HG02970 (cell line): ENCODE results near the gene RHPN2.
"Not testable (repeated sequence)": the region's sequence is repeated elsewhere in the genome, so short reads cannot be mapped to it uniquely, and the experiment has no call there.

Source experiments
- ATAC-seq: cut with Tn5 transposase; IDR thresholded peaks from one replicate; pipeline ENCODE4 v1.9.1; 2021; ENCODE audit warnings: mild to moderate bottlenecking, moderate library complexity, moderate number of reproducible peaks; ENCODE audit not compliant: unreplicated experiment, low FRiP score

RHPN2 gene

DNA sequence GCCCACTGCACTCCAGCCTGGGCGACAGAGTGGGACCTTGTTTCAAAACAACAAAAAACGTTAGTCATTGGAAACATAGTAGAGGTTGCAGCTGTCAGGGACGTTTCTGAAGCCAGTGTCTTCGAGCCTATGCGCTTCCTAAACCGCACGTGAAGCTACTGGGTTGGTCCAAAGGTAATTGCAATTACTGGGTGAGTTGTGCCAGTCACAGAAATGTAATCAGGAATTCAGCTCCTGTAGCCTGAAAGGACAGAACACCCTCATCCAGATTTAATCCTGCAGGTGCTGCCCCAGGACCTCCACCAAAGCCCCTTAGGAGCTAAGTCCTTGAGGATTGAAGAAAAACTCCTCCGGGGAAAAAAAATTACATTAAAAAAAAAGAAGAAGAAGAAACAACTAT is 2.4 kb upstream of the RHPN2 start:
- no peak for ATAC-seq

DNA sequence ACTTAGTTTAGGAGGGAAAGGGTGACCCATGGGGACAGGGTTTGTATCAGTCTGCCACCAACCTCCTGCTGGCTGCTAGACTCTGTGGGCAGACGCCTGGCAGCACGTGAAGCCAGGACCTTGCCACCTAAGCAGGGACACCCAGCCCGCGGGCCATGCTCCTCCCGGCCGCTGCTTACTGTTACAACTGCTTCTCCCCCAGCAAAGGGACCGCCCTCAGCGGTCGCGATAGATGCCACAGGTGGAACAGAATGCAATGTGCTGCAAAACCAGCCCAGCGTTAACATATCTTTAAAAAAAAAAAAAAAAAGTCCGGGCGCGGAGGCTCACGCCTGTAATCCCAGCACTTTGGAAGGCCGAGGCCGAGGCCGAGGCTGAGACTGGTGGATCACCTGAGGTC is 1.9 kb upstream of the RHPN2 start:
- ATAC-seq, result no peak

DNA sequence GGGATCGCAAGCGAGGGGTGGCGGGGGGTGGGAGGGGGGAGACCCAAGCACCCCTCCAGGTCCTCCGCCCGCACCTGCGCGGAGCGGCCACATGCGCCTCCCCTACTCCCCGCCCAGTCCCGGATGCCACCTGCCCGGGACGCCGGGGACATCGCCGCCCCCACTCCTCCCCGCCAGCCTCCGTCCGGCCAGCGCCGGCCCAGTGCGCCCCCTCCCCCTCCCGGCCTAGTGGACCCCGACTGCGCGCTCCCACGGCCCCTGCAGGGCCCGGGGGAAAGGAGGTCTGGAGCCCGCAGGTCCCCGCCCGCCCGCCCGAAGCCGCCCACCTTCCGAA is 263 bp downstream of the RHPN2 start:
- peak; percentile 32 for ATAC-seq

DNA sequence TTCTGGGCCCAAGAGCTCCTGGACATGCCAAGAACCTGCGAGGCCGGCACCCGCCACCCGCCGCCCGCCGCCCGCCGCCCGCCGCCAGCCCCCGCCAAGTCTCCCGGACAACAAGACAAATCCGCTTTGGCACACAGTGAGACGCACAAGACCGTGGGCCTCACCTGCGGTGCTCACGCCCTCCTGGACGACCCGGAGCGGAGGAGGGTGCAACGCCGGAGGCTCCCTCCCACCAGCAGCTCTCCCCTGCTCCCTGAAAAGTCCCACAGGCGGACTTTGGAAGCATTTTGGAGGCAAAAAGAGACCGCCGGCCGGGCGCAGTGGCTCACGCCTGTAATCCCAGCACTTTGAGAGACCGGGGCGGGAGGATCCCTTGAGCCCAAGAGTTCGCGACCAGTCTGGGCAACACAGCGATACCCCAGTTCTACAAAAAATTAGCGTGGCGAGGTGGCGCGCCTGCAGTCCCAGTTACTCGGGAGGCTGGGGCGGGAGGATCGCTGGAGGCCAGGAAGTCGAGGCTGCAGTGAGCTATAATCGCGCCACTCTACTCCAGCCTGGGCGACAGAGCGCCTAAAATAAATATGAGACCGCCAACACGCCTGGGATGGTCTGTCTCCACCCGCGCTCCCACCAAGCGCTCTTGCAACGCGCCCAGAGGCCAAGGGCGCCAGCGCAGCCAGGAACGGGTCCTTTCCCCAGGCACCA is 783 bp downstream of the RHPN2 start:
- ATAC-seq, result no peak

DNA sequence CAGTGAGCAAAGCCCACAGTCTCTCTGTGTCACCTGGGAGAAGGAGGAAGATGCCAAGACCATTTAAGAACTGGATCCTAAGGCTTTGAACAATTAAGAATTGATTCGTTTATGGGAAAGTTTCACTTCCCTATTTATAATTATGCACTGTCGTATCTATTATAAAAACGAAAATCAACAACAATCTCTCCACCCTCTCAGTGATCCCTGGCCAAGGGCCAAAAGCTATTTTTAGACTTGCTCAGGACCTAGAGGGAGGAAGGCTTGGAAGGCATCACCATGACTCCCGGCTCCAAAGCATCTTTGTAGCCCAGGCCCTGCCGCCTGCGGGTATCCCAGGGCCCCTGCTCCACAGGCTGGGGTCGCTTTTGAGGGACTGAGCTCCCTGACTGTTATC is 1.3 kb downstream of the RHPN2 start:
- ATAC-seq, result no peak

GRCh38 chr19:33062902-33063301 is 1.8 kb downstream of the RHPN2 start:
- no peak for ATAC-seq

GRCh38 chr19:33060586-33060985 is 4.1 kb downstream of the RHPN2 start:
- ATAC-seq, result no peak

DNA sequence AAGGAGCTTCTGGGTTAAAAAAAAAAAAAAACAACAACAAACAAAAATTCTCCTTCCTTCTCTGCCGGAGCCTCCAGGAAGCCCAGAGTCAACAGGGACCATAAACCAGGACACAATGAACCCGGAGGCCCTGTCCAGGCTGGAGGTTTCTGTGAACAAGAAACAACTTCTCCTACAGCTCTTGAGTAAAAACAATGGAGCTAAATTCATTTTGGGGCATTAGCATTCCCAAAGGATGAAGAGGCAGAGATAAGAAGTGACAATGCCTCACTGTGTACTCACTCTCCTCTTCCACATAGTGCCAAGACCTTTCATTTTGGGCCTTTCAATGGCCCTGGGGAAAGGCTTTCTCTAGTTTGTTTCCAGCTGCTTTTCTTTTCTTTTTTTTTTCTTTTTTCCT is 9.0 kb downstream of the RHPN2 start:
- ATAC-seq, result no peak

DNA sequence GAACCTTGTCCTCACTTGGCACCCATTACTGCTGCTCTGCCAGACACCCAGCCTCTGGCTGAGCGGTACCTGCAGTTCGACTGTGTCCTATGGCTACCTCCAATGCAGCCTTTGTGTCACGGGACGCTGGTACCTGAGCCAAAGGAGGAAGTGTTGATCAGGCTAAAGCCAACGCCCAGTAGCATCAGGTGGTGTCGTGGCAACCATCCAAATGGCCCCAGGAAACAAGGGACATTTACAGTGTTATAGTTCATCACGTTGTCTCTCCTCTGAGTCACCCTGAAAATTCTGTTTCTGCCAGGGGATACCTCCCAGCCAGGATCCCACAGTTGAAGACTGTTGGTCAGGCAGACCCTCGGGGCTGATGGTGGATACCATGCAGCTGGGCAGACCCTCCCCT is 10.1 kb downstream of the RHPN2 start:
- no peak for ATAC-seq

DNA sequence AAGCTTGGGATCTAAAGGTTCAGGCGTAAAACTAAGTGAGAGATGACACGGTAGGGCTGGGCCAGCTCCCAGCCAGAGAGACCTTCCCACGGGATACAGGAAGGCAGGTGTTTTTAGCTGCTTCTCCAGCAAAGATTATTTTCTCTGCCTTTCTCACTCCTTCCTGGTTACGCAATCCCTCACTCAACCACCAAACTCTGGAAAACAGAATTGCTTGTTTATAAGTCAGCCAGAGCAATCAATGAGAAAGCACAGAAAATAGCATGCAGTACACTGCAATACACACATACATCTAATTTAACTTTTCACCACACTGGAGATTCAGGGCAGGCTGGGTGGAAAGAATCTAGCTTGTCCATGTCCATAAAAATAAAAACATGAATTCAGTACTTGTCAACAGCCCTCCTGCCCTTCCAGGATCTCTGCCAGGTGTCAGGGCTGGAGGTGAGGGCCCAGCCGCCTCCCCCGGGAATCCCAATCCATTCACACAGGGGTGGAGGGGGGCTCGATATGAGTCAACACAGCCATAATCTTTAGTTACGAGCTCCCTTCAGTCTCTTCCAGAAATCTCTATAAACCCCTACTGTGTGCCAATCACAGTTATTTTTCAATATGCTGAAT is 12.2 kb downstream of the RHPN2 start:
- no peak for ATAC-seq

- ATAC-seq, result no peak
Observed at GRCh38 chr19:33050110-33050509, 14.6 kb downstream of the RHPN2 start.

DNA sequence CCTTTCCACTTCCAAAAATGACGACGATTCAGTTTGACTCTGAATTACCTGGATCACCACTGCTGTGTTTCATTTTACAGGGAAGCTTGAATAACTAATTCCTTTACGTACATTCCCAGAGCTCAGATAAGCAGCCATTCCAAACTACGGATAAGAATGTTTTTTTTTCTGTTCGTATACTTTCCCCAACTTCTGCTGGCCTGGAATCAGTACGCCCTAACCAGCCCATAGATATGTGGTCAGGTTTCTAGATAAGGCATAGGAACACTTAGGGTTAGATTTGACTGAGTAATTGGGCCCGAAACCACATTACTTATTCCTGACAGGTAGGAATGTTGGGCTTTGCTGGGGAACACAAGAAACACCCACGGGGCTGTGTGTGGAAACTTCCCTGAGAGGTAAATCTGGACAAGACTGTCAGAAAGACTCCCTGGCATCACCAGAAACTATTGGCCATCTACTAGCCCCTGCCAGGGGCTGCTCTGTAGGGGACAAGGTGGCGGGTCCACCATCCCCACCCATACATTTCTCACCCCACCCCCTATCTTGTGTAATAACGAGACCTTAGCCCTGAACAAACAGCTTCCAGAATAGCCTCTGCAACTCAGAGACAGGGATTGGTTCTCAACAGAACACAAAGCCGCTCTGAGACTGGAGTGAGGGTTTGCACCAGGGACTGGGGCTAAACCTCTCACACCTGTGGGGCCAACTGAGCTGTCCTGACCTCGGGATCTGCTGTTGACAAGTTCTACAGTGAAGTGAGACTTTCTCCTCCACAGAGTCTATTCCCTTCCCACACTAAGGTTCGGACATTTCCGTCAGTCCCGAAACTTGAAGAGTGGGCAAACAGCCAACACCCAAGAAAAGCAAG is 15.6 kb downstream of the RHPN2 start:
- no peak for ATAC-seq

DNA sequence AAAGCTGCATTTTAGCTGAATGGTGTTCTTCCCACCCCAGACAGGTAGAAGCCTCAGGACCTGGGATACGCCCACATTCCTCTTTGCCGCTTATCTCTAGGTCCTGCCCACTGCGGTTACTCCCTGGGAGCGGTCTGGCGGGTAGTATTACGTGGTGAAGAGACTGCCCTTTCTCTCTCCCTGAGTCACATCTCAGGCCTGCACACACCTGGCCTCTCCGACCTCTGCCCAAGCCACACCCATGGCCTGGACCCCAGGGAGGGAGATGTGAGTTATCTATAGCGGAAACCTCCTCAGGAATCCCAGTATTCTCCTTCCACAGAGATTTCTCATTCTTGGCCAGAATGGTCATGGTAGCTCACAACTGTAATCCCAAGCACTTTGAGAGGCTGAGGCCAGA is 17.3 kb downstream of the RHPN2 start:
- ATAC-seq, result no peak

DNA sequence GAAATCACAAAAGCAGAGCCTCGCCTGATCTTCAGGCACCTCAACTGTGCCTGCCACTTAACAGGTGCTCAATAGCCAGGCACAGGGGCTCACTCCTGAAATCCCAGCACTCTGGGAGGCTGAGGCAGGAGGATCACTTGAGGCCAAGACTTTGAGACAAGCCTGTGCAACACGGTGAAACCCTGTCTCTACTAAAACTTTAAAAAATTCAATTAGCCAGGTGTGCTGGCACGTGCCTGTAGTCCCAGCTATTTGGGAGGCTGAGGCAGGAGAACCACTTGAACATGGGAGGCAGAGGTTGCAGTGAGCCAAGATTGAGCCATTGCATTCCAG is 22.9 kb downstream of the RHPN2 start:
- not testable (repeated sequence) for ATAC-seq

GRCh38 chr19:33040994-33041827 is 23.5 kb downstream of the RHPN2 start:
- no peak for ATAC-seq

DNA sequence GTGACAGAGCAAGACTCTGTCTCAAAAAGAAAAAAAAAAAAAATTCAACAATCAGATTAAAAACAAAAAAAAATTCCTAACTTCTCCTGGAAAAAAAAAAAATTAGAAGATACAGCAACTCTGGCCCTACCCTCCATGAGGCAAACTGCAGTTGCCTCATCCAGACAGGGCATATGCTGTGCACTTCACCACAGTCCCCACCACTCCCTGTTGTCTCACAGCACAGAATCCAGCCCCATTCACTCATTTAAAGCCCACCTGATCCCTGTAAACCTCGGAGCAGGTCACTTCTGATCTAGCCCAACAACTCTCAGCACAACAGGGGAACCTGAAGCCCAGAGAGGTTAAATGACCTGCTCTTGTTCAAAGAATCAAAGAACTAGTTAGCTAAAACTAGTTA is 24.9 kb downstream of the RHPN2 start:
- no peak for ATAC-seq

GRCh38 chr19:33039108-33039599 is 25.5 kb downstream of the RHPN2 start:
- no peak for ATAC-seq

DNA sequence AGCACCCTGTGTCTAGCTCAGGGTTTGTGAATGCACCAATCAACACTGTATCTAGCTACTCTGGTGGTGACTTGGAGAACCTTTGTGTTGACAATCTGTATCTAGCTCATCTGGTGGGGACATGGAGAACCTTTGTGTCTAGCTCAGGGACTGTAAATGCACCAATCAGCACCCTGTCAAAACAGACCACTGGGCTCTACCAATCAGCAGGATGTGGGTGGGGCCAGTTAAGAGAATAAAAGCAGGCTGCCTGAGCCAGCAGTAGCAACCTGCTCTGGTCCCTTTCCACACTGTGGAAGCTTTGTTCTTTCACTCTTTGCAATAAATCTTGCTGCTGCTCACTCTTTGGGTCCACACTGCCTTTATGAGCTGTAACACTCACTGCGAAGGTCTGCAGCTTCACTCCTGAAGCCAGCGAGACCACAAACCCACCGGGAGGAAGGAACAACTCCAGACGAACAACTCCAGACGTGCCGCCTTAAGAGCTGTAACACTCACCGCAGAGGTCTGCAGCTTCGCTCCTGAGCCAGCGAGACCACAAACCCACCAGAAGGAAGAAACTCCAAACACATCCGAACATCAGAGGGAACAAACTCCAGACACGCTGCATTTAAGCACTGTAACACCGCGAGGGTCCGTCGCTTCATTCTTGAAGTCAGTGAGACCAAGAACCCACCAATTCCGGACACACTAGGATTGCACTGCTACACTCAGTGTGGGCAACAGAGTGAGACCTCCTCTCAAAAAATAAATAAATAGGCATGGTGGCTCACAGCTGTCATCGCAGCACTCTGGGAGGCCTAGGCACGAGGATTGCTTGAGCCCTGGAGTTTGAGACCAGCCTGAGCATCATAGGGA is 27.3 kb downstream of the RHPN2 start:
- not testable (repeated sequence) for ATAC-seq

GRCh38 chr19:33036370-33037167 is 28.1 kb downstream of the RHPN2 start:
- not testable (repeated sequence) for ATAC-seq
